ENCODE measurements around the gene RASSF7. TPM values are rescaled to one million over a fixed set of nuclear protein-coding genes. Genes with fewer than 3 reads are reported as not detected.
"Not testable (repeated sequence)": the region's sequence is repeated elsewhere in the genome, so short reads cannot be mapped to it uniquely, and the experiment has no call there.

Gene RASSF7
- total RNA-seq (2014; rRNA removed; shearing (Covaris generic); ENCODE audit: low replicate concordance) = 107 and 124 TPM in 2 replicates

GRCh38 chr11:560305-561147, at the start of gene RASSF7, which contains the start of gene LMNTD2:
Gene RASSF7, plus strand, starts transcription at chr11:560970. Its CDS starts 799 bp downstream, at chr11:561769.
Gene LMNTD2, minus strand, starts transcription at chr11:560738. Its CDS starts 22 bp downstream, at chr11:560716.
- in situ Hi-C loops (cut with HindIII; ENCODE audit: low pct_unique_long_range_greater_than_20kb, low sequenced_read_pairs) = no loop called here
- DNase-seq (ENCODE audit: low read depth) = peak; percentile 64

GRCh38 chr11:512761-513595, 47.8 kb upstream of the RASSF7 start:
- no peak for DNase-seq (ENCODE audit: low read depth)
- in situ Hi-C loops (cut with HindIII; ENCODE audit: low pct_unique_long_range_greater_than_20kb, low sequenced_read_pairs) = no loop called here

- no peak for DNase-seq (ENCODE audit: low read depth)
- in situ Hi-C loops (cut with HindIII; ENCODE audit: low pct_unique_long_range_greater_than_20kb, low sequenced_read_pairs) = no loop called here
Measured at GRCh38 chr11:514606-515005, 46.2 kb upstream of the RASSF7 start.

- in situ Hi-C loops (cut with HindIII; ENCODE audit: low pct_unique_long_range_greater_than_20kb, low sequenced_read_pairs) = no loop called here
- no peak for DNase-seq (ENCODE audit: low read depth)
Measured at GRCh38 chr11:515131-515530, 45.6 kb upstream of the RASSF7 start.

- in situ Hi-C loops (cut with HindIII; ENCODE audit: low pct_unique_long_range_greater_than_20kb, low sequenced_read_pairs) = no loop called here
- no peak for DNase-seq (ENCODE audit: low read depth)
Measured at GRCh38 chr11:516400-516799, 44.4 kb upstream of the RASSF7 start.

GRCh38 chr11:516918-517685, 43.7 kb upstream of the RASSF7 start:
- DNase-seq (ENCODE audit: low read depth); in situ Hi-C loops (cut with HindIII; ENCODE audit: low pct_unique_long_range_greater_than_20kb, low sequenced_read_pairs): not testable (repeated sequence)

- peak; percentile 98 for DNase-seq (ENCODE audit: low read depth)
Measured at GRCh38 chr11:518463-519202, 42.1 kb upstream of the RASSF7 start.

GRCh38 chr11:520428-521176, 40.2 kb upstream of the RASSF7 start:
- in situ Hi-C loops (cut with HindIII; ENCODE audit: low pct_unique_long_range_greater_than_20kb, low sequenced_read_pairs) = no loop called here
- DNase-seq (ENCODE audit: low read depth) = no peak

More at GRCh38 chr11:518463-519202, 42.1 kb upstream of the RASSF7 start:
- in situ Hi-C loops (cut with HindIII; ENCODE audit: low pct_unique_long_range_greater_than_20kb, low sequenced_read_pairs) = no loop called here

GRCh38 chr11:521177-521688, 39.5 kb upstream of the RASSF7 start:
- in situ Hi-C loops (cut with HindIII; ENCODE audit: low pct_unique_long_range_greater_than_20kb, low sequenced_read_pairs) = no loop called here
- no peak for DNase-seq (ENCODE audit: low read depth)

- in situ Hi-C loops (cut with HindIII; ENCODE audit: low pct_unique_long_range_greater_than_20kb, low sequenced_read_pairs) = no loop called here
Measured at GRCh38 chr11:526192-526591, 34.6 kb upstream of the RASSF7 start.

GRCh38 chr11:528166-528814, 32.5 kb upstream of the RASSF7 start:
- in situ Hi-C loops (cut with HindIII; ENCODE audit: low pct_unique_long_range_greater_than_20kb, low sequenced_read_pairs) = no loop called here
- no peak for DNase-seq (ENCODE audit: low read depth)

More at GRCh38 chr11:526192-526591, 34.6 kb upstream of the RASSF7 start:
- no peak for DNase-seq (ENCODE audit: low read depth)

- no peak for DNase-seq (ENCODE audit: low read depth)
- in situ Hi-C loops (cut with HindIII; ENCODE audit: low pct_unique_long_range_greater_than_20kb, low sequenced_read_pairs) = no loop called here
Measured at GRCh38 chr11:528815-529727, 31.7 kb upstream of the RASSF7 start.

- in situ Hi-C loops (cut with HindIII; ENCODE audit: low pct_unique_long_range_greater_than_20kb, low sequenced_read_pairs) = no loop called here
- DNase-seq (ENCODE audit: low read depth) = no peak
Measured at GRCh38 chr11:529728-530411, 30.9 kb upstream of the RASSF7 start.

- in situ Hi-C loops (cut with HindIII; ENCODE audit: low pct_unique_long_range_greater_than_20kb, low sequenced_read_pairs) = no loop called here
- no peak for DNase-seq (ENCODE audit: low read depth)
Measured at GRCh38 chr11:530960-531831, 29.6 kb upstream of the RASSF7 start.
